Dermis microvascular lymphatic vessel endothelial cell (primary cell): ENCODE measurements around the gene HELZ2. TPM values are rescaled to one million over a fixed set of nuclear protein-coding genes. Genes with fewer than 3 reads are reported as not detected.

Experiments used
- DNase-seq, 2 donors: peaks; one replicate each; pipeline versions ENCODE4 v3.0.0 to v3.0.0-alpha.2; 2010; ENCODE audit warnings: low read depth in 2 of 2
- total RNA-seq: library from RNA; depleted of rRNA; stranded (reverse); fragments of >200 nt; gene quantifications from 2 replicates; pipeline ENCODE4 v1.2.1, GENCODE V29; 2014

The HELZ2 gene
- total RNA-seq, 1 donor from 2014 or later = 25.7 TPM

- peak; percentile 86 to 94 for DNase-seq
These were observed 20.6 kb downstream of the HELZ2 start for GRCh38 chr20:63553251-63553932.

- DNase-seq = no peak
These were observed 21.4 kb downstream of the HELZ2 start for GRCh38 chr20:63552481-63553249.

DNA sequence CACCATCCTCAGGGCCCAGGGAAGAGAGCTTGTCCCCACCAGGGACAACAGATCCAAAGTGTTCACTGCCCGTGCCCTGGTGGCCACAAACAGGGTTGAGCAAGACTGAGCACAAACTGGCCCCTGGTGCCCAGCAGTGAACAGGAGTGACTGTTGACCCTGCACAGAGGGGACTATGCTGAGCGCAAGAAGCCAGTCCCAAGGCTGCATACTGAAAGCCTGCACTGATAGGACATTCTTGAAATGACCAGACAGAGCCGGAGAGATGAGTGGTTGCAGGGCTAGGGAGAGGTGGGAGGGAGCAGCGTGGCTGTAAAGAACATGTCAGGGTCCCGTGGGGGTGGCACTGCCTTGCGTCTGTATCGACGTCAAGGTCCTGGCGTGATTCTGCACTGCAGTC, 23.0 kb downstream of the HELZ2 start:
- DNase-seq = no peak

DNA sequence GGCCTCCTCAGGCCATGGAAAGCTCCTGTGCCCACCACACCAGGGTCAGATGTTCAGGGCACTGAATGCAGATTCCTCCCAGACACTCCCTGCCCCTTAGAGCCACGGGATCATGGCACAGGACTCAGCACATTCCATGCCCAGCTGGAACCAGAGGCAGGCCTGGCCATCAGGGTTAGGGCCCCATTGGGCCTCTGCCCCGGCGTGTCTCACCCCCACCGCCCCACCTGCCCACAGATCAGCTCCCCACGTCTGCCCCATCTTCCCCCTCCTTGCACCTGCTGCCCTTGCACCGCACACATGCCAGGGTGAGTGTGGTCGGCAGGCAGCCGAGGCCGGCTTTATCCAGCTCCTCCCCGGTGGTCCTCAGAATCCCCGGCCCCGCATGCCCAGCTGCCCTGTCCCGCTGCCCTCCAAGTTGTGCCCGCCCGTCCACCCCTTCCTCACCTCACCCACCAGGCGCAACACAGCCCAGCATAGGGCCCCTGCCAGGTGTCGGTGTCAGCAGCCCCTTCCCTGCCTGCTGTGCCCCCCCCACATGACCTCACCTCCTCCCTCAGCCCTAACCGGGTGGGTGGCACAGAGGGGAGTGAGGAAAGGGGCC, 24.3 kb downstream of the HELZ2 start:
- no peak for DNase-seq

DNA sequence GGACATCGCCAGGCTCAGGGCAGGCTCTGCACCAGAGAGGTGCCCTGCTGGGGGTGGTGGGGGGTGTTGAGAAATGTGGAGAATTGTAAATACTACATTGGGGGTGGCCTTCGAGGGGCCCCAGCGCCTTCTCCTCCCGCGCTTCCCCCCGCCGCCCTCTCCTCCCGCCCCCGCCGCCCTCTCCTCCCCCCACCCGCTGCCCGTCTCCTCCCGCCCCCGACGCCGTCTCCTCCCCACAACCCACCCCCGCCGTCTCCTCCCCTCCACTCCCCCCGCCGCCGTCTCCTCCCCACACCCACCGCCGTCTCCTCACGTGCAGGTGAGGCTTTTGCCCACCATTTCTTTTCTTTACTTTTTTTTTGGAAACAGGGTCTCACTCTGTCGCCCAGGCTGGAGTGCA, 25.0 kb downstream of the HELZ2 start:
- no peak for DNase-seq

DNA sequence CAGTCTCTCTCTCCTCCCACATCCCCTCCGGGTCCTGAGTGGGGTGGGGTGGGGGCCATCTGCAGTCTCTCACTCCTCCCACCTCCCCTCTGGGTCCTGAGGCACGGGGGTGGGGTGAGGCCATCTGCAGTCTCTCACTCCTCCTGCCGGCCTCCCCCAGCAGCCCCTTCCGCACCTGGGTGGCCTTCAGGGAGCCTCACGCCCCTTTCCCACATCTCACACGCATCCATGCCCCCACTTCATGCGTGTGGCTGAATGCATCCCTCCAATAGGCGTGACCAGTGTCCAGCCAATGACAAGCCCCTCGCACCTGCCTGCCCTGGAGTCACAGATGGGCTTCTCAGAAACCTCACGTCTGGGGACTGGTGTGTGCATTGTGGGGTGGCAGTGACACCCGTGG, 25.5 kb downstream of the HELZ2 start:
- no peak for DNase-seq

- DNase-seq = no peak
These were observed 26.1 kb downstream of the HELZ2 start, which contains the start of gene SRMS for GRCh38 chr20:63547725-63548480. Gene SRMS (minus strand): TSS chr20:63547749. CDS start chr20:63547463, 286 bp downstream.

DNA sequence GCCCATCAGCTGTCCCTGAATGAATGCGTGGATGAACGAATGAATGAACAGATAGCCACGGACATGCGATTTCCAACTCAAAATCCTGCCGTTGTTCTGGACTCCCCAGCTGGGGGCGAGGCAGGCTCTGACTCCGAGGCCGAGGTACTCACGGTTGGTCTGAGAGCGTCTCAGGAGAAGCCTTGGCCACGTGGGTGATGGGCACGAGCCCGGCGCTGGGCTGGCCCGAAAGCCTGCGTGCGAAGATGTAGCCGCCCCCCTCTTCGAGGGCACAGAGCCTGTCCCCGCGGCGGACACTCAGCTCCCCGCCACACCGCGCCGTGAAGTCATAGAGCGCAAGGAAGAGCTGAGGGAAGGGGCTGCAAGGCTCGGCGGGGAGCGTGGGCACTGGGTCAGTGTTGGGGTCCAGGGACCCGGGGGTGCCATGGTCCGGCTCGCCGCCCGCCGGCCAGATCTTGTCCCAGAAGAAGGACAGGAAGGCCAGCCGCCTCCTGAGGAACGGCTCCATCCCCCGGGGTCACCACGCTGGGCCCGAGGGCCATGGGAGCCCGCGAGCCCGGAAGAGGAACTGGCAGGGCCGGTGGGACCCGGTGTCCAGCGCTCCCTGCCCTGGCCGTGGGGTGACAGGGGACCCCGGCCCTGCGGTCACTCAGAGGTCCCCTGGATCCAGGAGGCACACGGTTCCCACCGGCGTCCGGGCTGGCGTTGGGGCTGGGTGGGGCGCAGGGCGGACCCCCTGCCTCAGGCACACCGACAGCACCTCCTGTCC, 26.9 kb downstream of the HELZ2 start:
- DNase-seq = no peak

GRCh38 chr20:63546256-63546955, 27.6 kb downstream of the HELZ2 start:
- DNase-seq = no peak

GRCh38 chr20:63545814-63546213, 28.2 kb downstream of the HELZ2 start:
- no peak for DNase-seq

- no peak for DNase-seq
These were observed 29.0 kb downstream of the HELZ2 start for GRCh38 chr20:63544958-63545516.

- no peak for DNase-seq
These were observed 29.6 kb downstream of the HELZ2 start for GRCh38 chr20:63544241-63544957.

DNA sequence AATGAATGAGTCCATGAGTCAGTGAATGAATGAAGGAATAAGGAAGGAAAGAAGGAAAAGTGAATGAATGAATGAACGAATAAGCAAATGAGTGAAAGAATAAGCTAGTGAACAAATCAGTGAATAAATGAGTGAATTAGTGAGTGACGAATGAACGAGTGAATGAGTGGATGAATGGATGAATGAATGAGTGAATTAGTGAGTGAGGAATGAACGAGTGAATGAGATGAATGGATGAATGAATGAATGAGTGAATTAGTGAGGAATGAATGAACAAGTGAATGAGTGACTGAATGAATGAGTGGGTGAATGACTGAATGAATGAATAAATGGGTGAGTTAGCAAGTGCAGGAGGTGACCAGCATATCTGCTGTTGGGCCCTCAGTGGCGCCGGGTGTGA, 30.3 kb downstream of the HELZ2 start:
- no peak for DNase-seq

GRCh38 chr20:63543131-63543530, 30.9 kb downstream of the HELZ2 start:
- DNase-seq = no peak

- no peak for DNase-seq
These were observed 31.3 kb downstream of the HELZ2 start for GRCh38 chr20:63542696-63543095.

DNA sequence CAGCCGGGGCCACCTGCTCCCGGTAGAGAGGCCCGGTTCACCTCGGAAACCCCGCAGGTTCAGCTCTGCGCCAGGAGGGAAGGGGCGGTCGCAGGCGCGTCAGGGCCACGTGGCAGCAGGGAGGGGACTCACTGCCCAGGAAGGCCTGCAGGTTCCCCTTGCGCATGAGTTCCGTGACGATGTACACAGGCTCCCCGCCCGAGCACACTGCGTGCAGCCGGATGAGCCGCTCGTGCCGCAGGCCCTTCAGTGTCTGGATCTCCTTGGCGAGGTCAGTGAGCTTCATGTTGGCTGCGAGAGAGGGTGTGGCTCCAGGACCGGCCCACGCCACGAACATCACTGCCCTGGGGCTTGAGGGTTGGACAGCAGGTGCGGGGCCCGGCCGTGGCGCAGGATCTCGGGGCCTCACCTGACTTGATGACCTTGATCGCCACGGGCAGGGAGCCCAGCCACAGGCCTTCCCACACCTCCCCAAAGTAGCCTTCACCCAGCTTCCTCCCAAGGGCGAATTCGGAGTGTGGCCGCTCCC, 31.9 kb downstream of the HELZ2 start:
- no peak for DNase-seq

- DNase-seq = no peak
These were observed 32.7 kb downstream of the HELZ2 start for GRCh38 chr20:63541371-63541770.

GRCh38 chr20:63540417-63541186, 33.4 kb downstream of the HELZ2 start:
- DNase-seq = no peak
